GM18511 (cell line): ENCODE data around the gene NIN.
"Not testable (repeated sequence)": the region's sequence is repeated elsewhere in the genome, so short reads cannot be mapped to it uniquely, and the experiment has no call there.

Source experiments
- ATAC-seq: cut with Tn5 transposase; IDR thresholded peaks from one replicate; pipeline ENCODE4 v1.9.1; 2021; ENCODE audit warnings: mild to moderate bottlenecking, moderate library complexity; ENCODE audit not compliant: unreplicated experiment

NIN gene

DNA sequence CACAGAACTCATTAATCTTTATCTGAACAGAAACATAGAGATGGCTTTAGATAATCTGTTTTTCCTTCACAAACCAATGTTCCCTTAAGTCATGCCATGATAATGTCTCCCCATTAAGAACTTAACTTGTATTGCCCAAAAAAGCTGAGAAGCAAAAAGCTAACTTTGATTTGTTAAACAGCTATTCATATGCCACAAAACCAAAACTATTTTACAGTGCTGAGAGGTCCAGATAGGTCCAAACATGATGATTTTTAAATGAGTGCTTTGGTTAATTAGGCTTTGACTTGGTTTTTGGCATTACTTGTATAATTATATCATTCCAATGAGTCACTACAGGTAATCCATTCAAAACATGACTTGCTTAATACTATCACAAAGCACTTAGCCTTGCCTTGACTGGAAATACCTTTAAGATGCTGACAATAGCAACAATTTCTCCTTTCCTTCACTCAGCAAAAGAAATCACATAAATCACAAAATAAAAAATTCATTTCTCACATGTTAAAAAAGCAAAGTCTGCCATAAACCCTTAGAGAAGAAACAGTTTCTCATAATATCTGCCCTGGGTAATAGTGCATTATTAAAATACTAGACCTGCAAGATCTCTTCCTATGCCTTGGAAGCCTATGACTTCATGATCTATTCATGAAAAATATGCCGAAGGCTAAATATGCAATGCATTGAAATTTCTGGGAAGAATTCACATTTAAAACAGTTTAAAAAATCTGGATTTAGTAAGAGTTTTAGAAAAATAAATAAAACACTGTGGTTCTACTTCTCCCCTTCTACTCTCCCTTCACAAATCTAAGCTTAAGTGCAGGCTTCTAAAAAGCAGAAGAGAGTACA is 110.8 kb downstream of the NIN start:
- ATAC-seq: no peak

DNA sequence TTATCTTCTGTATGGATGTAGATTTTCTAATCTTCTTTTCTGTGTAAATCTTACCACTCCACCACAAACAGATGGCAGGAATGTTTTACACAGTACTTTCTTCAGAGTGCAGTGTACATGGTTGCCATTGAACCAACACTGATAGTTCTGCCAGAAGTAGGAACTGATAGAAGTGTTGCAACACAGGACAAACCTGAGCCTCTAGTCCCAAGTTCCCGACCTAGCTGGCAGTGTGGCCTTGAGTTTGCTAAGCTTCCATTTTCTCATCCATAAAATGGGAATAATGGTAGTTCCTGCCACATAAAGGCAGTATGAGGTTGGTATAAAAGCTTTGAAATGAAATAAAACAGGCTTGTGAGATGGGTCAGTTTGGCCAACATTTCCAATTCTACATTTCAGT is 112.0 kb downstream of the NIN start:
- no peak for ATAC-seq

DNA sequence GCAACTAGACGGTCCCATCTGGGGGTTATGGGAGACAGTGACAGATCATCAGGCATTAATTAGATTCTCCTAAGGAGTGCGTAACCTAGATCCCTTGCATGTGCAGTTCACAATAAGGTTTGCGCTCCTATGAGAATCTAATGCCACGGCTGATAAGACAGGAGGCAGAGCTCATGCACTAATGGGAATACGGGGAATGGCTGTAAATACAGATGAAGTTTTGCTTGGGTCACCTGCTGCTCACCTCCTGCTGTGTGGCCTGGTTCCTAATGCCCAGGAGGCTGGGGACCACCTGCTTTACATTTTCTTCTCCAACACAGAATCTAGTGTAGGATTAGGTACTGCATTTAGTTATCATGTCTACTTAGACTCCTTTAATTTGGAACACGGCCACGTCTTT is 113.2 kb downstream of the NIN start:
- no peak for ATAC-seq

DNA sequence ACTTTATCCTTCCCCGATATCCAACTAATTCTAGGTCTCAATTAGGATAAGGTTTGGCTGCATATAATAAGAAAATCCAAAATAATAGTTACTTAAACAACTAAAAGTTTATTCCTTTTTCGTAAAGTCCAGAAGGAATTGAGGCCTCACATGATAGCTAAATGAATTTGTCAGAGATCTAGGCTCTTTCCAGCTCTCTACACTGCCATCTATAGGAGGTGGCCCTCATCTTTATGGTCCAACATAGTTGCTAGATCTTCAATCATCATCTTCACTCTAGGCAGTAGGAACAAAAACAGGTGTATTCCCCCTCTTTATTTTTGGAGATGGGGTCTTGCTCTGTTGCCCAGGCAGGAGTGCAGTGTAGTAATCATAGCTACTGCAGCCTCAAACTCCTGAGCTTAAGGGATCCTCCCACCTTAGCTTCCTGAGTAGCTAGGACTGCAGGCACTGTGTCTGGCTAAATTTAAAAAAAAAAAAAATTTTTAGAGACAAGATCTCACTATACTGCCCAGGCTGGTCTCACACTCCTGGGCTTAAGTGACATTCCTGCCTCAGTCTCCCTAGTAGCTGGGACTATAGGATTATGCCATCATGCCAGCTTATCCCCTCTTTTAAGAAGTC is 116.4 kb downstream of the NIN start:
- peak; percentile 58 for ATAC-seq

DNA sequence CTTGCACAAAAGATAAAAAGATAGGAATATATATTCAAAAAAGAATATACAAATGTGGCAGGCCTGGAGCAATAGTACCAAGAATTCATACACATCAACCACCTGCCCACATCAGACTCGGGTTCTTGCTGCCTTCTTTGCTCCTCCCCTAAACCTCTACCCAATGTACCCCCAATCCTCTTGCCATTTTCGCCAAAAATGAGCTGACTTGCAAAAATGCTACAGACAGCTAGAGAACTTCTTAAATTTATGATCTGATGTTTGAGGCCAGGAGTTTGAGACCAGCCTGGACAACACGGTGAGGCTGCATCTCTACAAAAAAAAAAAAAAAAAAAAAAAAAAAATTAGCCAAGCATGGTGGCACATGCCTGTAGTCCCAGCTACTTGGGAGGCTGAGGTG is 119.9 kb downstream of the NIN start:
- no peak for ATAC-seq

DNA sequence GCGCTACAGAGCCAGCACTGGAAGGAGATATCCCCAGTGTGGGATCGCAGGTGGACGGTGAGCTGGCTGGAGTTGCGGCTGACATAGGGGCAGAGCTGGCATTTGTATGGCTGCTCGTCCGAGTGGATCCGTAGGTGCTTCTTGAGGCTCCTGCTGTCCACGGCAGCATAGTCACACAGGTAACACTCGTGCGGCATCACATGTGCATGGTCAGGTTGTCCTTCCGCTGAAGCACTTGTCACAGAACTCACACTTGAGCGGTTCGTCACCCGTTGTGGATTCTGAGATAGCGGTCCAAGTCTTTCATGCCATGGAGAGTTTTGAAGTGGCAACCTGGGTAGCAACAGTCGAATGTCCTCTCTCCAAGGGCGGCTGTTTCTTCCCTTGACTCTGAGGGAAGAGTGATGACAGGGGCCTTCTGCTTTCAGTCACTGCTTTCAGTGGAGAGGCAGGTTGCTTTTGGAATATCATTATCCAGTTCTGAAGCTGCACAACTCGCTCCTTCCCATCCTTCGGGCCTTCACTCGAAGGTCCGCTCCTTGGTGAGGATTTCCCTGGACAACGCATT is 125.9 kb downstream of the NIN start:
- ATAC-seq: no peak

DNA sequence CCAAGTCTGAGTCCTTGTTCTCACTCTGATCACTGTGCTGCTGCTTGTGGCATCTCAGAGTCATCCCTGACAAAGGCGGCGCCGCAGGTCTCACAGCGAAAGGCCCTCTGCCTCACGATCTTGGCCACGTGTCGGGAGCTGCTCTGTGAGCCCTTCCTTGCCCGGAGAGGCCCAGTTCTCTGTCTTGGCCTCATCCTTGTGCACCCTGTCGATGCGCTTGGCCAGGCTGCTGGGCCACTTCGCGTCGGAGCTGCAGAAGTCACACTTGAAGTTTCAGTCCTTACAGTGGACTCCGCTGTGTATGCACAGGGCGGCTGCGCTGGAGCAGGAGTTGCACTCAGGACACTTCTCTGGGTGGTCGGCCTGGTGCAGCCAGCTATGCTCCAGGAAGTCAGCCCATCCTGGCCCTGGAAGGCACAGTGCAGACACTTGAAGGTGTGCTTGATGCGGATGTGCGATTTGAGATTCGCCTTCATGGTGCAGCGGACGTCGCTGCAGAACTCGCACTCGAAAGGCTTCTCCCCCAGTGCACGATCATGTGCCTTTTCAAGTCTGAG is 126.4 kb downstream of the NIN start:
- ATAC-seq: no peak

DNA sequence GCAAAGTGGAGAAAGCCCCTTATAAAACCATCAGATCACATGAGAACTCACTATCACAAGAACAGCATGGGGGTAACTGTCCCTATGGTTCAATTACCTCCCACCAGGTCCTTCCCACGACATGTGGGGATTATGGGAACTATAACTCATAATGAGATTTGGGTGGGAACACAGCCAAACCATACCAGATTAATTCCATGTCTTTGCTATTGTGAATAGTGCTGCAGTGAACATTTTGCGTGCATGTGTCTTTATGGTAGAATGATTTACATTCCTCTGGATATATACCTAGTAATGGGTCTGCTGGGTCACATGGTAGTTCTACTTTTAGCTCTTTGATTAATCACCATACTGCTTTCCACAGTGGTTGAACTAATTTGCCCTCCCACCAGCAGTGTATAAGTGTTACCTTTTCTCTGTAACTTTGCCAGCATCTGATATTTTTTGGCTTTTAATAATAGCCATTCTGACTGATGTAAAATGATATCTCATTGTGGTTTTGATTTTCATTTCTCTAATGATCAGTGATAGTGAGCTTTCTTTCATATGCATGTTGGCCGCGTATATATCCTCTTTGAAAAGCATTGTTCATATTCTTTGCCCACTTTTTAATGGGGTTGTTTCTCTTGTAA is 133.2 kb downstream of the NIN start:
- ATAC-seq: no peak

DNA sequence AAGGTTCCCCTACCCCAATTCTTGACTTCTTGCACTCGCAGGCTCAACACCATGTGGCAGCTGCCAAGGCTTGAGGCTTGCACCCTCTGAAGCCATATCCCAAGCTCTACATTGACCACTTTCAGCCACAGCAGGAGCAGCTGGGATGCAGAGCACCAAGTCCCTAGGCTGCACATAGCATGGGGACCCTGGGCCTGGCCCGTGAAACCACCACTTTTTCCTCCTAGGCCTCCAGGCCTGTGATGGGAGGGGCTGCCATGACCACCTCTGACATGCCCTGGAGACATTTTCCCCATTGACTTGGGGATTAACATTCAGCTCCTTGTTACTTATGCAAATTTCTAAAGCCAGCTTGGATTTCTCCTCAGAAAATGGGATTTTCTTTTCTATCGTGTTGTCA is 136.7 kb downstream of the NIN start:
- not testable (repeated sequence) for ATAC-seq

DNA sequence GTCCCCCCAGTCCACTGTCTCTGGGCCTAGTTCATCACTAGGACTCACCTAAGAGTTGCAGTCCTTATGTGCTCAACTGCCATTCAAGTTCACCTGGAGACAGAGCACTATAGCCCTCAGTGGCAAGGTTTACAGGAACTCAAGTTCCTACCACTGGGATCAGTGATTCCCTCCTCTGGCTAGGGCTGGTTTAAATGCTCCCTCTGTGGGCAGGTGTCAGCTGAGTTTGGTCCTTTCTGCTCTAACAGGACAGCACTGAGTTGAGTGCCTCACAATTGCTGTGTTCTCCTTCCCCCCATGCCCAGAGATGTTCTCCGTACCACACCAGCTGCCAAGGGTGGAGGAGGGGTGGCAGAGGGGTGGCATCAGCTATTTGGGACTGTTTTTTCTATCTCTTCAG is 142.1 kb downstream of the NIN start:
- ATAC-seq: no peak

DNA sequence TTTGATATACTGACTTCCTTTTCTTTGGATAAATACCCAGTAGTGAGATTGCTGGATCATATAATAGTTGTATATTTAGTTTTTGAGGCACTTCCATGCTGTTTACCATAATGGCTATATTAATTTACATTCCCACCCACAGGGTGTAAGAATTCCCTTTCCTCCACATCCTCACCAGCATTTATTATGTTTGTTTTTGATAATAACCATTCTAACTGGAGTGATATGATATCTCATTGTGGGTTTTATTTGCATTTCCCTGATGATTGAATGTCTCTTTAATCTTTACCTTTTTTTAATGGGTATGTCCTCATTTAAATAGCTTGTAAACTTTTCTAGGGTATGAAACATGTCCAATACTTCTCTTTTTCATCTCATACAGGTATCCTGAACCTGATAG is 151.3 kb downstream of the NIN start:
- ATAC-seq: no peak

DNA sequence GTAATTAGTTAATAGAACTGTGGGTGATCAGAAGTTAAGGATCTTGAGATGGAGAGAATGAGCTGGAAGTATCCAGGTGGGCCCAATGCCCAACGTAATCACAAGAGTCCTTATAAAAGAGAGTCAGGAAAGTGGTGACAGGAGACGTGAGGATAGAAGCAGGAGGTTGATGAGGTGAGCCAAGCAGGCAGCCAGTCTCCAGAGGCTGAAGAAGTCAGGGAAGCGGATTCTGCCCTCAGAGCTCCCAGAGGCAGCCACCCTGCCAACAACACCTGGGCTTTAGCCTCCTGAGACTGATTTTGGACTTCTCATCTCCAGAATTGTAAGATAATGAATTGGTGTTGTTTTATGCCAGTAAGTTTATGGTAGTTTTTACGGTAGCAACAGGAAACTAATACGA is 152.8 kb downstream of the NIN start:
- no peak for ATAC-seq

DNA sequence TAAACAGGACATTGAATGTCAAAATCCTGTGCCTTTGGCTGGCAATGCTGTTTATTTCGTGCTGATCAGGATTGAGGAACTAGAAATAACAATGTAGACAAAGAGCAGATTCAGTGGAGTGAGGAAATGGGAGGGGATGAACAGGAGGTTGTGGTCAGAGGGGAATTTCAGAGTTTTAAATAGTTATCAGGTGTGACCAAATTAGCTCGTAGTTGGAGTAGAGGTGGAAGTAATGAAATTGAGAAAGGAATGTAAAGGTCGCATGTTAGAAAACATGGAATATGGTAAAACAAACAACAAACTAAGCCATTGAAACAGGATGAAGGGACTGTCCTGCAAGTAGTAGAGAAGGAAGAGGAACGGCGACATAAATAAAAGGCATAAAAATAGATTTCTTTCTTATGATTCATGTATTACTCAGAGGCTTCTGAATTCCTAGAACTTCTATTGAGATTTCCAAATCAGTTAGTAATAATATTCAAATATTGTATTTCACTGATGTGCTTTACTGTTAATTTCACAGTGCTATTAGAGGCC is 153.4 kb downstream of the NIN start:
- ATAC-seq: peak; percentile 63

DNA sequence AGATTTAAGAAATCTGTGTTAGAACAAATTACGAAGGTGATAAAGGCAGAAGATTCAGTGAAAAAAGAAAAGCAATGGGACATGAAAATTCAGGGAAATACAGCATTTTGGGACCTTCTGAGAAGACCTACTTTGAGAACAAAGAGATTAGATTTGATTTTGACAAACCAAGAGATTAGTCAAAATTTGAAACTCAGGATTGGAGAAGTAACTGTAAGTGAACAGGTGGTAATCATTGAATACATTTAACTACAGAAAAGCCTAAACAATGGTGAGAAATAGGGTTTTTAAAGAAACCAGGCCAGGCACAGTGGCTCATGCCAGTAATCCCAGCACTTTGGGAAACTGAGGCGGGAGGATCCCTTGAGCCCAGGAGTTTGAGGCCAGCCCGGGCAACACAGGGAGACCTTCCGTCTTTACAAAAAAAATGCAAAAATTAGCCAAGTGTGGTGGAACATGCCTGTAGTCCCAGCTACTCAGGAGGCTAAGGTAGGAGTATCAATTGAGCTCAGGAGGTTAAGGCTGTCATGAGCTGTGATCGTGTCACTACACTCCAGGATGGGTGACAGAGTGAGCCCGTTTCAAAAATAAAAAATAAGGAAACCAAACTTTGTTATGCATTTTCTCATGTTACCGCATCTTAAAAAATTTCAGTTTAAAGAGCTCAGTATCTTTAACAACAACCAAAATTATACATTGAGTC is 154.0 kb downstream of the NIN start:
- peak; percentile 59 for ATAC-seq

DNA sequence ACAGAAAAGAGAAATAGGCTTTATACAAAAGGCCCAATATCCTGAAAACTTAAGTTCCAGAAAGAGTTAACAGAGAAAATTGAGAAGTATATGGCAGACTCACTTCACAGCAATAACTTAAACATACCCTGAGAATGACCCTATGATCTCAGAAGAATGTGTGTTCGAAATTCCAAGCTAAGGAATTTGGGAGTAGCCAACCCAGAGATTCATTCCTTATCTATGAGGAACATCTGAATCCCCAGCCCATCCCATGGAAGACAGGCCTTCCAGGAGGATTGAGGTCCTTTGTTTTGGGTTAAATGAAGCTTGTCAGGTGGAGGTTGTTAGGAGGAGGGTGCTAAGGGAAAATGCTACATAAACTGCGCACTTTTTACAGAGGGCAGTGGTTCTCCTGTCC is 155.4 kb downstream of the NIN start:
- ATAC-seq: no peak

DNA sequence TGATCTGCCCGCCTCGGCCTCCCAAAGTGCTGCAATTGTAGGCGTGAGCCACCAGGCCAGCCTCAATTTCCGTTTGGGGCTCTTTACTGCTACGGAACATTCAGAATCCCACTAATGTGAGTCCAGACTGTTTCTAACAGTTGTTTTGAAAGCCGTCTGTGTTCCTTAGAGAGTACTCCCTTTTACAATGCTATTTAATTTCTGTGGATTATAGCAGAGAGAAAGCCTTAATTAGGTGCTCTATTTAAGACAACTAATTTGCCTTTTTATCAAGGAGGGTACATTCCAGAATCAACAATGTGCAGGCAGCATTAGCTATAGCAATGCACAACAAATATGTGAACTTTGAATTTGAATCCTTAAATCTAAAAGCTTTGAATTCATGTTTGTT is 160.1 kb downstream of the NIN start:
- ATAC-seq: no peak

DNA sequence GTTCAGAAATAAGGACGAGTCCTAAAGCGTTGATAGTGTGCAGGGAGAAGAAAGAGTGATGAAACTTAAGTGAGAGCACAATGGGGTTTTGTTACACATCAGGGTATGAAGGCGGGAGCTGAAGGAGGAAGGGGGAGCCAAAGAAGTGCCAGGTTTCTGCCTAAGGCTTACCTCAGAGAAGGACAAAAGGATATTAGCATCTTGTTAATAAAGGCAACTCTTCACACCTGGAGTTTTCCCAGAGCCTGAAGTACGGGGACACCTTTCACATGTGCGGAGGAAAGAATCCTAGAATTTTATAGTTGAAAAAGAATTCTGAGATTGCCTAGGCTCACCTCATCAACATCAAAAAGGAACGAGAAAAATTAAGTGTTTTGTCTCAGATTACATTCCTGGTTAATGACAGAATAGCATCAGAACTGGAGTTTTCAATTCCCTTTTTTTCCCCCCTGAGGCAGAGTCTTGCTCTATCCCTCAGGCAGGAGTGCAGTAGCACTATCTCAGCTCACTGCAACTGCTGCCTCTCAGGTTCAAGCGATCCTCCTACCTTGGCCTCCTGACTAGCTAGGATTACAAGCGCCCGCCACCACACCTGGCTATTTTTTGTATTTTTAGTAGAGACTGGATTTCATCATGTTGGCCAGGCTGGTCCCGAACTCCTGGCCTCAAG is 160.6 kb downstream of the NIN start:
- no peak for ATAC-seq
